Measurements from ENCODE around the gene ZFR.
"Not testable (repeated sequence)": the region's sequence is repeated elsewhere in the genome, so short reads cannot be mapped to it uniquely, and the experiment has no call there.

The ZFR gene

GRCh38 chr5:32453916-32454315, 9.4 kb upstream of the ZFR start:
- H3K27ac ChIP-seq (ENCODE audit: low read length), result no peak overlapping the region
- DNase-seq (ENCODE audit: low read depth, low spot score), result no peak
- H3K27me3 ChIP-seq (ENCODE audit: control insufficient read depth, insufficient read depth, low read length), result no peaks in the 10 kb centered on the region
- H3K36me3 ChIP-seq (ENCODE audit: control insufficient read depth, insufficient read depth, low read length), result no peaks in the 10 kb centered on the region
- H3K9me3 ChIP-seq (ENCODE audit: control insufficient read depth, insufficient read depth, low read length), result no peaks in the 10 kb centered on the region
- no CpG with 5 or more reads among the region's 5 CpGs for WGBS (ENCODE audit: insufficient coverage, insufficient read length)
- no peak overlapping the region for H3K4me3 ChIP-seq (ENCODE audit: low read length)
- H3K4me1 ChIP-seq (ENCODE audit: control insufficient read depth, insufficient read depth, low read length), result no peaks in the 10 kb centered on the region

GRCh38 chr5:32452316-32452715, 7.8 kb upstream of the ZFR start:
- not testable (repeated sequence) for H3K27ac ChIP-seq (ENCODE audit: low read length); H3K27me3 ChIP-seq (ENCODE audit: control insufficient read depth, insufficient read depth, low read length); H3K4me1 ChIP-seq (ENCODE audit: control insufficient read depth, insufficient read depth, low read length); H3K9me3 ChIP-seq (ENCODE audit: control insufficient read depth, insufficient read depth, low read length); H3K4me3 ChIP-seq (ENCODE audit: low read length); H3K36me3 ChIP-seq (ENCODE audit: control insufficient read depth, insufficient read depth, low read length); DNase-seq (ENCODE audit: low read depth, low spot score)
- WGBS (ENCODE audit: insufficient coverage, insufficient read length), result no CpG with 5 or more reads among the region's 6 CpGs

- no CpG with 5 or more reads among the region's 1 CpG for WGBS (ENCODE audit: insufficient coverage, insufficient read length)
- no peaks in the 10 kb centered on the region for H3K4me1 ChIP-seq (ENCODE audit: control insufficient read depth, insufficient read depth, low read length)
- no peak for DNase-seq (ENCODE audit: low read depth, low spot score)
- H3K9me3 ChIP-seq (ENCODE audit: control insufficient read depth, insufficient read depth, low read length), result no peaks in the 10 kb centered on the region
- no peaks in the 10 kb centered on the region for H3K27me3 ChIP-seq (ENCODE audit: control insufficient read depth, insufficient read depth, low read length)
- H3K36me3 ChIP-seq (ENCODE audit: control insufficient read depth, insufficient read depth, low read length), result no peaks in the 10 kb centered on the region
- no peak overlapping the region for H3K27ac ChIP-seq (ENCODE audit: low read length)
- no peak overlapping the region for H3K4me3 ChIP-seq (ENCODE audit: low read length)
Observed at GRCh38 chr5:32450952-32451351, 6.4 kb upstream of the ZFR start.

GRCh38 chr5:32449262-32449661, 4.7 kb upstream of the ZFR start:
- Histone ChIP-seq H3K27ac (ENCODE audit: low read length) (no peak overlapping the region), H3K4me3 (ENCODE audit: low read length) (no peak overlapping the region), H3K36me3 (ENCODE audit: control insufficient read depth, insufficient read depth, low read length) (no peaks in the 10 kb centered on the region), H3K27me3 (ENCODE audit: control insufficient read depth, insufficient read depth, low read length) (peaks cover 6% of the 10 kb centered on the region; the same call in 1 of the 2 replicates), H3K4me1 (ENCODE audit: control insufficient read depth, insufficient read depth, low read length) (peaks cover 2% of the 10 kb centered on the region; the same call in 1 of the 2 replicates), H3K9me3 (ENCODE audit: control insufficient read depth, insufficient read depth, low read length) (no peaks in the 10 kb centered on the region)
- DNase-seq (ENCODE audit: low read depth, low spot score), result no peak
- WGBS (ENCODE audit: insufficient coverage, insufficient read length), result no CpG with 5 or more reads among the region's 2 CpGs

GRCh38 chr5:32446630-32447029, 2.1 kb upstream of the ZFR start:
- Histone ChIP-seq H3K9me3 (ENCODE audit: control insufficient read depth, insufficient read depth, low read length) (no peaks in the 10 kb centered on the region), H3K4me3 (ENCODE audit: low read length) (no peak overlapping the region), H3K36me3 (ENCODE audit: control insufficient read depth, insufficient read depth, low read length) (no peaks in the 10 kb centered on the region), H3K27me3 (ENCODE audit: control insufficient read depth, insufficient read depth, low read length) (peaks cover 6% of the 10 kb centered on the region; the same call in 1 of the 2 replicates), H3K27ac (ENCODE audit: low read length) (no peak overlapping the region), H3K4me1 (ENCODE audit: control insufficient read depth, insufficient read depth, low read length) (peaks cover 2% of the 10 kb centered on the region; the same call in 1 of the 2 replicates)
- DNase-seq (ENCODE audit: low read depth, low spot score), result no peak
- no CpG with 5 or more reads among the region's 5 CpGs for WGBS (ENCODE audit: insufficient coverage, insufficient read length)

- WGBS (ENCODE audit: insufficient coverage, insufficient read length), result no CpG with 5 or more reads among the region's 23 CpGs
- H3K36me3 ChIP-seq (ENCODE audit: control insufficient read depth, insufficient read depth, low read length), result no peaks in the 10 kb centered on the region
- H3K4me3 ChIP-seq (ENCODE audit: low read length), result no peak overlapping the region
- no peak for DNase-seq (ENCODE audit: low read depth, low spot score)
- H3K9me3 ChIP-seq (ENCODE audit: control insufficient read depth, insufficient read depth, low read length), result no peaks in the 10 kb centered on the region
- no peak overlapping the region for H3K27ac ChIP-seq (ENCODE audit: low read length)
- H3K27me3 ChIP-seq (ENCODE audit: control insufficient read depth, insufficient read depth, low read length), result peaks cover 6% of the 10 kb centered on the region; the same call in 1 of the 2 replicates
- H3K4me1 ChIP-seq (ENCODE audit: control insufficient read depth, insufficient read depth, low read length), result peaks cover 2% of the 10 kb centered on the region; the same call in 1 of the 2 replicates
Observed at GRCh38 chr5:32445831-32446614, 1.5 kb upstream of the ZFR start.

GRCh38 chr5:32445287-32445758, 783 bp upstream of the ZFR start:
- peaks cover 2% of the 10 kb centered on the region; the same call in 1 of the 2 replicates for H3K4me1 ChIP-seq (ENCODE audit: control insufficient read depth, insufficient read depth, low read length)
- no peak overlapping the region for H3K27ac ChIP-seq (ENCODE audit: low read length)
- peak overlapping the region; percentile 98; the same call in 1 of the 2 replicates for H3K4me3 ChIP-seq (ENCODE audit: low read length)
- DNase-seq (ENCODE audit: low read depth, low spot score), result no peak
- H3K9me3 ChIP-seq (ENCODE audit: control insufficient read depth, insufficient read depth, low read length), result no peaks in the 10 kb centered on the region
- peaks cover 6% of the 10 kb centered on the region; the same call in 1 of the 2 replicates for H3K27me3 ChIP-seq (ENCODE audit: control insufficient read depth, insufficient read depth, low read length)
- WGBS (ENCODE audit: insufficient coverage, insufficient read length), result no CpG with 5 or more reads among the region's 10 CpGs
- no peaks in the 10 kb centered on the region for H3K36me3 ChIP-seq (ENCODE audit: control insufficient read depth, insufficient read depth, low read length)

GRCh38 chr5:32443541-32444430, 754 bp downstream of the ZFR start:
- no peak overlapping the region for H3K27ac ChIP-seq (ENCODE audit: low read length)
- no CpG with 5 or more reads among the region's 83 CpGs for WGBS (ENCODE audit: insufficient coverage, insufficient read length)
- H3K36me3 ChIP-seq (ENCODE audit: control insufficient read depth, insufficient read depth, low read length), result no peaks in the 10 kb centered on the region
- peak overlapping the region; percentile 98 for H3K4me3 ChIP-seq (ENCODE audit: low read length)
- peaks cover 6% of the 10 kb centered on the region; the same call in 1 of the 2 replicates for H3K27me3 ChIP-seq (ENCODE audit: control insufficient read depth, insufficient read depth, low read length)
- H3K4me1 ChIP-seq (ENCODE audit: control insufficient read depth, insufficient read depth, low read length), result peaks cover 2% of the 10 kb centered on the region; the same call in 1 of the 2 replicates
- H3K9me3 ChIP-seq (ENCODE audit: control insufficient read depth, insufficient read depth, low read length), result no peaks in the 10 kb centered on the region
- DNase-seq (ENCODE audit: low read depth, low spot score), result no peak

GRCh38 chr5:32443145-32443540, 1.4 kb downstream of the ZFR start:
- Histone ChIP-seq H3K9me3 (ENCODE audit: control insufficient read depth, insufficient read depth, low read length) (no peaks in the 10 kb centered on the region), H3K36me3 (ENCODE audit: control insufficient read depth, insufficient read depth, low read length) (no peaks in the 10 kb centered on the region), H3K27ac (ENCODE audit: low read length) (no peak overlapping the region), H3K27me3 (ENCODE audit: control insufficient read depth, insufficient read depth, low read length) (peaks cover 6% of the 10 kb centered on the region; the same call in 1 of the 2 replicates), H3K4me3 (ENCODE audit: low read length) (peak overlapping the region; percentile 98; the same call in 1 of the 2 replicates), H3K4me1 (ENCODE audit: control insufficient read depth, insufficient read depth, low read length) (peaks cover 2% of the 10 kb centered on the region; the same call in 1 of the 2 replicates)
- WGBS (ENCODE audit: insufficient coverage, insufficient read length), result no CpG with 5 or more reads among the region's 7 CpGs
- no peak for DNase-seq (ENCODE audit: low read depth, low spot score)

GRCh38 chr5:32439086-32439642, 5.4 kb downstream of the ZFR start:
- WGBS (ENCODE audit: insufficient coverage, insufficient read length), result no CpG with 5 or more reads among the region's 3 CpGs
- Histone ChIP-seq H3K27ac (ENCODE audit: low read length) (no peak overlapping the region), H3K9me3 (ENCODE audit: control insufficient read depth, insufficient read depth, low read length) (no peaks in the 10 kb centered on the region), H3K4me3 (ENCODE audit: low read length) (no peak overlapping the region), H3K27me3 (ENCODE audit: control insufficient read depth, insufficient read depth, low read length) (no peaks in the 10 kb centered on the region), H3K4me1 (ENCODE audit: control insufficient read depth, insufficient read depth, low read length) (no peaks in the 10 kb centered on the region), H3K36me3 (ENCODE audit: control insufficient read depth, insufficient read depth, low read length) (no peaks in the 10 kb centered on the region)
- no peak for DNase-seq (ENCODE audit: low read depth, low spot score)
